HEK293 (cell line): ENCODE data around the gene PLEKHA4.

ENCODE experiments used
- CTCF ChIP-seq: fragments of 450-650 bp; formaldehyde crosslinking; IDR thresholded peaks from 2 replicates; pipeline ENCODE4 v1.5.1; 2016; ENCODE audit warnings: missing biosample characterization, missing genetic modification characterization
- ZNF239 ChIP-seq: fragments of 450-650 bp; formaldehyde crosslinking; IDR thresholded peaks from 2 replicates; pipeline ENCODE4 v1.5.1; 2016; ENCODE audit warnings: missing biosample characterization, missing genetic modification characterization
- ZNF639 ChIP-seq: fragments of 450-650 bp; formaldehyde crosslinking; IDR thresholded peaks from 2 replicates; pipeline ENCODE4 v1.5.1; 2016; ENCODE audit warnings: missing biosample characterization, missing genetic modification characterization

GRCh38 chr19:48842789-48843162 lies 25.6 kb downstream of the PLEKHA4 start:
- peak; percentile 74 for TF ChIP-seq CTCF (tag by site-specific recombination)
- TF ChIP-seq ZNF239 (tag by site-specific recombination), result no peak
- no peak for TF ChIP-seq ZNF639 (tag by site-specific recombination)
